ENCODE data around the gene HBG1. TPM values are rescaled to one million over a fixed set of nuclear protein-coding genes. Genes with fewer than 3 reads are reported as not detected.

Gene HBG1
- polyA plus RNA-seq, 3 donors from 2014 or later: not detected

DNA sequence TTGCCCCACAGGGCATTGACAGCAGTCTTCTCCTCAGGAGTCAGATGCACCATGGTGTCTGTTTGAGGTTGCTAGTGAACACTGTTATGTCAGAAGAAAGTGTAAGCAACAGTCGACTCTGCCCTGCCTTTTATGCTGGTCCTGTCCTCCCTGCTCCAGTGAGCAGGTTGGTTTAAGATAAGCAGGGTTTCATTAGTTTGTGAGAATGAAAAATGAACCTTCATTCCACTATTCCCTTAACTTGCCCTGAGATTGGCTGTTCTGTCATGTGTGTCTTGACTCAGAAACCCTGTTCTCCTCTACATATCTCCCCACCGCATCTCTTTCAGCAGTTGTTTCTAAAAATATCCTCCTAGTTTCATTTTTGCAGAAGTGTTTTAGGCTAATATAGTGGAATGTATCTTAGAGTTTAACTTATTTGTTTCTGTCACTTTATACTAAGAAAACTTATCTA is 15.2 kb downstream of the HBG1 start, which contains the start of gene HBD:
TSS of gene HBD (minus strand) at position 103 of the 454 bp plus-strand sequence. CDS start at position 53, 50 bp downstream.
- Mint-ChIP-seq H3K9me3 (no peaks in the 10 kb centered on the region), H3K27me3 (ENCODE audit: low read depth in 3 of 3) (peaks cover 0 to 1% (median 0%) of the 10 kb centered on the region in 3 donors)

DNA sequence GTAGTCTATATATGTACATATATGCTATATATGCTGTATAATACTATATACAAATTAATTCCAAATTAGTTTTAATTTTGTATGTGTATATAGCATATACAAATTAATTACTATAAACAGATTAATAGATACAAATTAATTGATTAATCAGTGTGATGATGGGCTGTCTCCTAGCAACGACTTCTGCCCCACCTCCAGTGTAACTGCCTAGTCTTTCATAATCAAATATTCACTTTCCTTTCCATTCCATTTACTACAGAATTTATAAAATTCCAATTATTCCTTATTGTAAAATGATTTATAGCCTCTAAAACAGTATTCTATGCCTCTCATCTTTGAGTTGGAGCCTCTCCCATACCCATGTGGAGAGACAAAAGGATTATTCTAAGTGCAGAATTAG is 16.4 kb downstream of the HBG1 start:
- Mint-ChIP-seq H3K4me3 (no peak overlapping the region), H3K27me3 (ENCODE audit: low read depth in 3 of 3) (peaks cover 0 to 1% (median 0%) of the 10 kb centered on the region in 3 donors), H3K27ac (no peak overlapping the region), H3K4me1 (peaks cover 0 to 1% of the 10 kb centered on the region in 2 donors), H3K36me3 (no peaks in the 10 kb centered on the region), H3K9me3 (no peaks in the 10 kb centered on the region)
- no peak for DNase-seq

More for the DNA sequence above, 15.2 kb downstream of the HBG1 start, which contains the start of gene HBD:
- no peaks in the 10 kb centered on the region for H3K36me3 Mint-ChIP-seq
- H3K4me1 Mint-ChIP-seq: peaks cover 0 to 1% of the 10 kb centered on the region in 2 donors
- DNase-seq: no peak
- H3K4me3 Mint-ChIP-seq: no peak within 1 kb of the TSS
- no peak within 1 kb of the TSS for H3K27ac Mint-ChIP-seq

DNA sequence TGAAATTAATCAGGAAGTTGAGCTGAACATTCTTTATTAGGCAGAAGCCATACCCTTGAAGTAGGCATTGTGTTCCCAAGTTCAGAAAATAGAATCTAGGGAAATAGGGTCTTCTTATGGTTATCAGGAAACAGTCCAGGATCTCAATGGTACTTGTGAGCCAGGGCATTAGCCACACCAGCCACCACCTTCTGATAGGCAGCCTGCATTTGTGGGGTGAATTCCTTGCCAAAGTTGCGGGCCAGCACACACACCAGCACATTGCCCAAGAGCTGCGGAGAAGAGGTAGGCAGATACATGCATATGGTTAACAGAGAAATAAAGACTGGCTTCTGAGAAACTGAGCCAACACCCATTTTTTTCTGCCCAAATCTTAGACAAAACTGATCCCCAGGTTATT is 16.8 kb downstream of the HBG1 start:
- Mint-ChIP-seq H3K36me3 (no peaks in the 10 kb centered on the region), H3K9me3 (no peaks in the 10 kb centered on the region), H3K27me3 (ENCODE audit: low read depth in 3 of 3) (peaks cover 0 to 1% (median 0%) of the 10 kb centered on the region in 3 donors), H3K4me1 (peaks cover 0 to 1% of the 10 kb centered on the region in 2 donors), H3K27ac (no peak overlapping the region), H3K4me3 (no peak overlapping the region)
- DNase-seq: no peak

DNA sequence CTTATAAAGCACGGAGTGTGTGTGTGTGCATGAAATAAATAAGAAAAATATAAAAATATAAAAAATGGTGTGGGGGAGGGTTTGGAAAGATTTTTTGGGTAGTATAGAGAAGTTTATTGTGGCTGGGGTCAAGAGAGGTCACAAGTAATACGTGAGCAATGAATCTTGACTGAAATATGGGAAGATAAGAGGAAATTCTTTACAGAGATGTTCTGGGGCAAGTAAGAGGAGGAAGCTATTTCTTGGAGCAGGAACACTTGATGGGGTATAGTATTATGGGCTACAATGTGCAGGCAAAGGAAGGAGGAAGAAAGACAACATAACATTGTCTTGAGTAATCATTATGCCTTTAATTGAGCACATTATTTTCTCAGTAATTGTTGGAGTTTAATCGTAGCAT is 17.5 kb downstream of the HBG1 start:
- H3K4me1 Mint-ChIP-seq: peaks cover 0 to 1% of the 10 kb centered on the region in 2 donors
- H3K4me3 Mint-ChIP-seq: no peak overlapping the region
- DNase-seq: no peak
- no peaks in the 10 kb centered on the region for H3K27me3 Mint-ChIP-seq (ENCODE audit: low read depth in 3 of 3)
- H3K9me3 Mint-ChIP-seq: peaks cover 0 to under 1% (median 0%) of the 10 kb centered on the region in 6 donors
- no peaks in the 10 kb centered on the region for H3K36me3 Mint-ChIP-seq
- no peak overlapping the region for H3K27ac Mint-ChIP-seq

DNA sequence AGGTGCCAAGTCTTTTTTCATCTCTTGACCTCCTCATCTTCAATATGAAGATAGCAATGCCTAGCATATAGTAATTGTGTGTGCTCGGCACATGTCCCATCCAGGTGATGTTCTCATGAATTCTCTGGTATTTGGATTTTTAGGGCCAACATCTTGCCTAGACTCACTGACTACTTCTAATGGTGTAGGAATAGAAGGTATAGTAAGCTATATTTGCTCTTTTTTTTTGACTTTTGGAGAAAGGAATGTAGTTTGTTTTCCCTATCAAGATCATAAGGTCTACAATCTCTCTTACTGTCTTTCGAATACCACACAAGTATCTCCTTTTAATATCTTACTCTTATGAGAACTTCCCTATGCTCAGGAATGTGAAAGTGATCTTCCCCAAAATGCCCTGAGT is 18.5 kb downstream of the HBG1 start:
- peaks cover 0 to 2% (median 0%) of the 10 kb centered on the region in 6 donors for H3K9me3 Mint-ChIP-seq
- DNase-seq: no peak

DNA sequence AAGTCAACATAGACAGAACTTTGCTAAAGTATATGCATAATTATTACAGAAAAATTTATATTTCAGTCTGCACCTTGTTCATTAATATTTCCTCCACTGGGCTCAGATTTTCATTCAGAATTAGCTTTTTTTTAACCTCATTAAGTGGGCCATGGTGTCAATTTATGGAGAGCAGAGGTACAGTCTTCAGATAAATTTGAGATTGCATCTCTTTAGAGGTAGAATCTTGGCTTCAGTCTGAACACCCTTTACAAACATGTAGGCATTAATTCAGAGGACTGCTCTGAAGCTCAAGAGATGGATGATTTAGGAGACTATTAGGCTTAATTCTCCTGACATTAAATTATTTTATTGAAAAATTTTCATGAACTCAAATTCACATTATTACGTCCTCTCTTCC is 19.4 kb downstream of the HBG1 start:
- H3K4me3 Mint-ChIP-seq: no peak overlapping the region
- H3K9me3 Mint-ChIP-seq: peaks cover 0 to 2% (median 0%) of the 10 kb centered on the region in 6 donors
- no peaks in the 10 kb centered on the region for H3K36me3 Mint-ChIP-seq
- no peak overlapping the region for H3K27ac Mint-ChIP-seq
- no peak for DNase-seq
- peaks cover 0 to 1% of the 10 kb centered on the region in 2 donors for H3K4me1 Mint-ChIP-seq
- no peaks in the 10 kb centered on the region for H3K27me3 Mint-ChIP-seq (ENCODE audit: low read depth in 3 of 3)

More for the DNA sequence above, 18.5 kb downstream of the HBG1 start:
- Mint-ChIP-seq H3K4me3 (no peak overlapping the region), H3K4me1 (peaks cover 0 to 1% of the 10 kb centered on the region in 2 donors), H3K27ac (no peak overlapping the region), H3K27me3 (ENCODE audit: low read depth in 3 of 3) (no peaks in the 10 kb centered on the region), H3K36me3 (no peaks in the 10 kb centered on the region)

DNA sequence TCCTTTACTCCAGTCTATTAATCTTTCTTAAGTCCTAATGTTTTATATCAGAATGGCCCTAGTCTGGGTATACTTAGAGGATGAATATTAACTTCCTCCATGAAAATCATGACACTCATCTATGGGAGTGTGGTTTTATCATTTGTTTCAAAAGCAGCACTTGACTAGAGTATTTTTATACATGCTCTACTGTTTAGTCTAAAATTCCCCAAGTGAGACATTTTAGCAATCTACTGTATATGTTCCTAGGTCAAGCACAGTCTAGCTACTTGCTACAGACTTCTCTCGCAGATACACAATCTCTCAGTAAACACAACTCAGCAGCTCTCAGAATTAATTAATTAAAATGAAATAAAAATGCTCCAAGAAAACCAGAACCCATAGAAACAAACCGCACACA is 19.9 kb downstream of the HBG1 start:
- Mint-ChIP-seq H3K27me3 (ENCODE audit: low read depth in 3 of 3) (no peaks in the 10 kb centered on the region), H3K4me3 (no peak overlapping the region), H3K36me3 (no peaks in the 10 kb centered on the region), H3K4me1 (peaks cover 0 to 1% of the 10 kb centered on the region in 2 donors), H3K9me3 (peaks cover 0 to 2% (median 0%) of the 10 kb centered on the region in 6 donors), H3K27ac (no peak overlapping the region)
- DNase-seq: no peak

DNA sequence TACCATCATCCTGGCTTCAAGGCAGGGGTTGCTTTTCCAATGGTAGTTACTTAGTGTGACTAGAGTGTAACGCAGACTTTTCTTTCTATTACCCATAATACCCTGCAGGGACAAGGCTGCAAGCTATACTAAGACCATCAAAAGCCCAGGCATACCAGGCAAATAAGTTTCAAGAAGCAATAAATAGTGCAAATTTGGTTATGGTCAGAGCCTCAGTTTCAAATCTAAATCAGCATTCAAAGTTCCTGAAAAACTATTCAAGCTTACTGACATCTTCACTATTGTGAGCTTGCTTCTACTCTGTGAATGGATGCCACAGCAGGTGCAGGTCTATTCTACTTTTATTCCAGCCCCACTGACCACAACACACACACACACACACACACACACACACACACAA is 20.3 kb downstream of the HBG1 start:
- Mint-ChIP-seq H3K4me1 (peaks cover 0 to under 1% of the 10 kb centered on the region in 2 donors), H3K36me3 (no peaks in the 10 kb centered on the region), H3K27me3 (ENCODE audit: low read depth in 3 of 3) (no peaks in the 10 kb centered on the region), H3K27ac (no peak overlapping the region), H3K4me3 (no peak overlapping the region), H3K9me3 (peaks cover 0 to 2% (median 0%) of the 10 kb centered on the region in 6 donors)
- no peak for DNase-seq

DNA sequence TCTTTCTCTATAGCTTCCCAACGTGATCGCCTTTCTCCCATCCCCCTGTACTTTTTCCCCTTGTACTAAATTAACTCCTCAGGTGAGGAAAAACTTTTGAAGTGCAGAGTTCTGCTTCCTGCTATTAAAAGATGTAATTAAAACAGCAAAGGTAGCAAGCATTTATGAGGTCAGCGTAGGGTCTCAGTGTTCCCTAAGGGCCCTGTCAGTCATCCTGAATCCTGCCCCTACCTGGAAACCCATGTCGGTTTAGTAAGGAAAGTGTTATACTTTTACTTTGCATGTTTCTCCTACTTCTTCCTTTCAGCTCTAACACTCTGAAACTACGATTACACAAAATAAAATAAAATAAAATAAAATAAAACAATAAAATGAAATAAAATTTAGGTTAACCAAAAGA is 21.5 kb downstream of the HBG1 start:
- H3K36me3 Mint-ChIP-seq: no peaks in the 10 kb centered on the region
- H3K9me3 Mint-ChIP-seq: peaks cover 0 to 2% (median 0%) of the 10 kb centered on the region in 6 donors
- H3K27ac Mint-ChIP-seq: no peak overlapping the region
- DNase-seq: no peak
- no peaks in the 10 kb centered on the region for H3K27me3 Mint-ChIP-seq (ENCODE audit: low read depth in 3 of 3)
- H3K4me1 Mint-ChIP-seq: no peaks in the 10 kb centered on the region
- no peak overlapping the region for H3K4me3 Mint-ChIP-seq

DNA sequence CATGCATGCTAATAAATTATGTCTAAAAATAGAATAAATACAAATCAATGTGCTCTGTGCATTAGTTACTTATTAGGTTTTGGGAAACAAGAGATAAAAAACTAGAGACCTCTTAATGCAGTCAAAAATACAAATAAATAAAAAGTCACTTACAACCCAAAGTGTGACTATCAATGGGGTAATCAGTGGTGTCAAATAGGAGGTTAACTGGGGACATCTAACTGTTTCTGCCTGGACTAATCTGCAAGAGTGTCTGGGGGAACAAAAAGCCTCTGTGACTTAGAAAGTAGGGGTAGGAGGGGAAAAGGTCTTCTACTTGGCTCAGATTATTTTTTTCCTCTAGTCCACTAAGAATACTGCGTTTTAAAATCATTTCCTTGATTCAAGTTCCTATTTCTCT is 22.0 kb downstream of the HBG1 start:
- Mint-ChIP-seq H3K4me1 (no peaks in the 10 kb centered on the region), H3K36me3 (no peaks in the 10 kb centered on the region), H3K4me3 (no peak overlapping the region), H3K9me3 (peaks cover 0 to 2% (median 0%) of the 10 kb centered on the region in 6 donors), H3K27me3 (ENCODE audit: low read depth in 3 of 3) (no peaks in the 10 kb centered on the region), H3K27ac (no peak overlapping the region)
- DNase-seq: no peak

DNA sequence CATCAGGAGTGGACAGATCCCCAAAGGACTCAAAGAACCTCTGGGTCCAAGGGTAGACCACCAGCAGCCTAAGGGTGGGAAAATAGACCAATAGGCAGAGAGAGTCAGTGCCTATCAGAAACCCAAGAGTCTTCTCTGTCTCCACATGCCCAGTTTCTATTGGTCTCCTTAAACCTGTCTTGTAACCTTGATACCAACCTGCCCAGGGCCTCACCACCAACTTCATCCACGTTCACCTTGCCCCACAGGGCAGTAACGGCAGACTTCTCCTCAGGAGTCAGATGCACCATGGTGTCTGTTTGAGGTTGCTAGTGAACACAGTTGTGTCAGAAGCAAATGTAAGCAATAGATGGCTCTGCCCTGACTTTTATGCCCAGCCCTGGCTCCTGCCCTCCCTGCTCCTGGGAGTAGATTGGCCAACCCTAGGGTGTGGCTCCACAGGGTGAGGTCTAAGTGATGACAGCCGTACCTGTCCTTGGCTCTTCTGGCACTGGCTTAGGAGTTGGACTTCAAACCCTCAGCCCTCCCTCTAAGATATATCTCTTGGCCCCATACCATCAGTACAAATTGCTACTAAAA is 22.8 kb downstream of the HBG1 start, which contains the start of gene HBB:
TSS of gene HBB (minus strand) at position 340 of the 579 bp plus-strand sequence. CDS start at position 290, 50 bp downstream.
- Mint-ChIP-seq H3K4me1 (no peaks in the 10 kb centered on the region), H3K36me3 (no peaks in the 10 kb centered on the region), H3K27ac (no peak within 1 kb of the TSS), H3K27me3 (ENCODE audit: low read depth in 3 of 3) (no peaks in the 10 kb centered on the region), H3K9me3 (peaks cover 0 to 4% (median 0%) of the 10 kb centered on the region in 6 donors), H3K4me3 (no peak within 1 kb of the TSS)
- DNase-seq: no peak

DNA sequence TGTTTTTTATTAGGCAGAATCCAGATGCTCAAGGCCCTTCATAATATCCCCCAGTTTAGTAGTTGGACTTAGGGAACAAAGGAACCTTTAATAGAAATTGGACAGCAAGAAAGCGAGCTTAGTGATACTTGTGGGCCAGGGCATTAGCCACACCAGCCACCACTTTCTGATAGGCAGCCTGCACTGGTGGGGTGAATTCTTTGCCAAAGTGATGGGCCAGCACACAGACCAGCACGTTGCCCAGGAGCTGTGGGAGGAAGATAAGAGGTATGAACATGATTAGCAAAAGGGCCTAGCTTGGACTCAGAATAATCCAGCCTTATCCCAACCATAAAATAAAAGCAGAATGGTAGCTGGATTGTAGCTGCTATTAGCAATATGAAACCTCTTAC is 24.2 kb downstream of the HBG1 start:
- DNase-seq: no peak
- Mint-ChIP-seq H3K36me3 (no peaks in the 10 kb centered on the region), H3K4me3 (no peak overlapping the region), H3K27ac (no peak overlapping the region), H3K9me3 (peaks cover 0 to 6% (median 1%) of the 10 kb centered on the region in 6 donors), H3K27me3 (ENCODE audit: low read depth in 3 of 3) (peaks cover 0 to 2% (median 0%) of the 10 kb centered on the region in 3 donors), H3K4me1 (no peaks in the 10 kb centered on the region)

DNA sequence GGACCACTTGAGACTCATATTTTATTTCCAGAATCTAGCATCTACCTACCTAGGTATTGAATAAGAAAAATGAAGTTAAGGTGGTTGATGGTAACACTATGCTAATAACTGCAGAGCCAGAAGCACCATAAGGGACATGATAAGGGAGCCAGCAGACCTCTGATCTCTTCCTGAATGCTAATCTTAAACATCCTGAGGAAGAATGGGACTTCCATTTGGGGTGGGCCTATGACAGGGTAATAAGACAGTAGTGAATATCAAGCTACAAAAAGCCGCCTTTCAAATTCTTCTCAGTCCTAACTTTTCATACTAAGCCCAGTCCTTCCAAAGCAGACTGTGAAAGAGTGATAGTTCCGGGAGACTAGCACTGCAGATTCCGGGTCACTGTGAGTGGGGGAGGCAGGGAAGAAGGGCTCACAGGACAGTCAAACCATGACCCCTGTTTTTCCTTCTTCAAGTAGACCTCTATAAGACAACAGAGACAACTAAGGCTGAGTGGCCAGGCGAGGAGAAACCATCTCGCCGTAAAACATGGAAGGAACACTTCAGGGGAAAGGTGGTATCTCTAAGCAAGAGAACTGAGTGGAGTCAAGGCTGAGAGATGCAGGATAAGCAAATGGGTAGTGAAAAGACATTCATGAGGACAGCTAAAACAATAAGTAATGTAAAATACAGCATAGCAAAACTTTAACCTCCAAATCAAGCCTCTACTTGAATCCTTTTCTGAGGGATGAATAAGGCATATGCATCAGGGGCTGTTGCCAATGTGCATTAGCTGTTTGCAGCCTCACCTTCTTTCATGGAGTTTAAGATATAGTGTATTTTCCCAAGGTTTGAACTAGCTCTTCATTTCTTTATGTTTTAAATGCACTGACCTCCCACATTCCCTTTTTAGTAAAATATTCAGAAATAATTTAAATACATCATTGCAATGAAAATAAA is 24.8 kb downstream of the HBG1 start:
- Mint-ChIP-seq H3K27me3 (ENCODE audit: low read depth in 3 of 3) (peaks cover 0 to 2% (median 0%) of the 10 kb centered on the region in 3 donors), H3K9me3 (peaks cover 0 to 6% (median 1%) of the 10 kb centered on the region in 6 donors), H3K27ac (no peak overlapping the region), H3K4me3 (no peak overlapping the region), H3K4me1 (no peaks in the 10 kb centered on the region), H3K36me3 (no peaks in the 10 kb centered on the region)
- no peak for DNase-seq

DNA sequence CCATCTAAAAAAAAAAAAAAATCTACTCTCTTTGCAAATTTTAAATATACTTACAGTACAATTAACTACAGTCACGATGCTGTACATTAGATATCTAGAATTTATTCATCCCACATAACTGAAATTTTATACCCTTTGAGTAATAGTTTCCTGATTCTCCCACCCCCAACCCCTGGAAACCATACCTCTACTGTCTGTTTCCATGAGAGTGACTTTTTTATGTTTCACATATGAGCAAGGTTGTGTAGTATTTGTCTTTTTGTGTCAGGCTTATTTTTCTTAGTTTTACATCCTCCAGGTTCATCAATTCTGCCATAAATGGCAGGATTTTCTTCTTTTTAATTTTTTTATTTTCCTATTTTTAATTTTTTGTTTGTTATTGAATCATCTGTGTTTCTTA is 26.0 kb downstream of the HBG1 start:
- Mint-ChIP-seq H3K9me3 (peaks cover 0 to 10% (median 4%) of the 10 kb centered on the region in 6 donors), H3K4me3 (no peak overlapping the region), H3K27ac (no peak overlapping the region), H3K36me3 (no peaks in the 10 kb centered on the region), H3K4me1 (no peaks in the 10 kb centered on the region), H3K27me3 (ENCODE audit: low read depth in 3 of 3) (peaks cover 0 to 2% (median 0%) of the 10 kb centered on the region in 3 donors)
- DNase-seq: no peak

All from immature natural killer cell (primary cell).